DND-41 (cell line): ENCODE measurements around the gene PDE7B.

ENCODE experiments used
- EZH2 ChIP-seq: IDR thresholded peaks from 3 replicates; pipeline ENCODE4 v1.6.1; 2012; ENCODE audit warnings: borderline replicate concordance, low read depth, mild to moderate bottlenecking, moderate library complexity, low read length, inconsistent platforms; ENCODE audit not compliant: severe bottlenecking
- TF ChIP-seq, protein P1 (sequence below): IDR thresholded peaks from 2 replicates; pipeline ENCODE4 v1.5.1; 2012; ENCODE audit warnings: borderline replicate concordance, low read length, moderate library complexity, mild to moderate bottlenecking; ENCODE audit not compliant: poor library complexity, severe bottlenecking; ENCODE audit errors: extremely low read depth

DNA sequence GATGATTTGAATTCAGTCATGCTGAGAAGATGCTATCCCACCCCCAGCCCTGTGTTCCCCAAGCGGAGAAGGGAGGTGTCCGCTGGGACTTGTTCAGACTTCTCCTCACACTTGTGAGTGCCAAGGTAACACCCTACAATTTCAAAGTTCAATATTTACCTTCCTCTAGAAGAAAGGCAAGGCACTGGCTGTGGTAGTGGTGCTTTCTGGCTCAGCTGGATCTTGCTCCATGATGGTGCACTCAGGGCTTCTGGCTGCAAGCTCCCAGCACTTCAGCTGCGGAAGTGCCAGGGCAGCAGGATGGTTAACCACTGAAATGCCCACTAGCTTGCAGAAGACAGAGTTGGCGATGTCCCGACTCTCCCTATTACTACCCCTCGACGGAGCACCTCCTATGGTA, 263.2 kb downstream of the PDE7B start:
- TF ChIP-seq, protein P1, sequence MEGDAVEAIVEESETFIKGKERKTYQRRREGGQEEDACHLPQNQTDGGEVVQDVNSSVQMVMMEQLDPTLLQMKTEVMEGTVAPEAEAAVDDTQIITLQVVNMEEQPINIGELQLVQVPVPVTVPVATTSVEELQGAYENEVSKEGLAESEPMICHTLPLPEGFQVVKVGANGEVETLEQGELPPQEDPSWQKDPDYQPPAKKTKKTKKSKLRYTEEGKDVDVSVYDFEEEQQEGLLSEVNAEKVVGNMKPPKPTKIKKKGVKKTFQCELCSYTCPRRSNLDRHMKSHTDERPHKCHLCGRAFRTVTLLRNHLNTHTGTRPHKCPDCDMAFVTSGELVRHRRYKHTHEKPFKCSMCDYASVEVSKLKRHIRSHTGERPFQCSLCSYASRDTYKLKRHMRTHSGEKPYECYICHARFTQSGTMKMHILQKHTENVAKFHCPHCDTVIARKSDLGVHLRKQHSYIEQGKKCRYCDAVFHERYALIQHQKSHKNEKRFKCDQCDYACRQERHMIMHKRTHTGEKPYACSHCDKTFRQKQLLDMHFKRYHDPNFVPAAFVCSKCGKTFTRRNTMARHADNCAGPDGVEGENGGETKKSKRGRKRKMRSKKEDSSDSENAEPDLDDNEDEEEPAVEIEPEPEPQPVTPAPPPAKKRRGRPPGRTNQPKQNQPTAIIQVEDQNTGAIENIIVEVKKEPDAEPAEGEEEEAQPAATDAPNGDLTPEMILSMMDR, result no peak
- TF ChIP-seq EZH2, result no peak
